ENCODE results near the gene ATRN.

The ATRN gene

GRCh38 chr20:3461211-3461771 is 9.5 kb upstream of the ATRN start:
- Histone ChIP-seq H3K4me2 (ENCODE audit: insufficient read depth, low read length) (no peak overlapping the region), H3K27ac (ENCODE audit: low read length) (no peak overlapping the region), H3K9ac (ENCODE audit: low read depth, low read length) (no peak overlapping the region), H3K4me1 (ENCODE audit: insufficient read depth, low read length) (no peaks in the 10 kb centered on the region), H3K79me2 (ENCODE audit: insufficient read depth, low read length) (no peaks in the 10 kb centered on the region), H2AFZ (ENCODE audit: low read depth, low read length) (no peak overlapping the region), H3K36me3 (ENCODE audit: insufficient read depth, low read length) (no peaks in the 10 kb centered on the region), H3K27me3 (ENCODE audit: insufficient read depth, low read length, poor library complexity) (peaks cover 4% of the 10 kb centered on the region), H3K9me3 (ENCODE audit: insufficient read depth, low read length, severe bottlenecking) (no peaks in the 10 kb centered on the region), H3K4me3 (ENCODE audit: low read depth in 1 of 2, low read length in 2 of 2) (no peak overlapping the region), H4K20me1 (ENCODE audit: insufficient read depth, low read length) (no peaks in the 10 kb centered on the region)
- DNase-seq: no peak
- no peak for ATAC-seq (ENCODE audit: insufficient read depth, low read depth)
- no peak for TF ChIP-seq EZH2 (IDR thresholded peaks at IDR 0.05; ENCODE audit: borderline replicate concordance, low read depth, low read length, severe bottlenecking)
- TF ChIP-seq, protein P1, sequence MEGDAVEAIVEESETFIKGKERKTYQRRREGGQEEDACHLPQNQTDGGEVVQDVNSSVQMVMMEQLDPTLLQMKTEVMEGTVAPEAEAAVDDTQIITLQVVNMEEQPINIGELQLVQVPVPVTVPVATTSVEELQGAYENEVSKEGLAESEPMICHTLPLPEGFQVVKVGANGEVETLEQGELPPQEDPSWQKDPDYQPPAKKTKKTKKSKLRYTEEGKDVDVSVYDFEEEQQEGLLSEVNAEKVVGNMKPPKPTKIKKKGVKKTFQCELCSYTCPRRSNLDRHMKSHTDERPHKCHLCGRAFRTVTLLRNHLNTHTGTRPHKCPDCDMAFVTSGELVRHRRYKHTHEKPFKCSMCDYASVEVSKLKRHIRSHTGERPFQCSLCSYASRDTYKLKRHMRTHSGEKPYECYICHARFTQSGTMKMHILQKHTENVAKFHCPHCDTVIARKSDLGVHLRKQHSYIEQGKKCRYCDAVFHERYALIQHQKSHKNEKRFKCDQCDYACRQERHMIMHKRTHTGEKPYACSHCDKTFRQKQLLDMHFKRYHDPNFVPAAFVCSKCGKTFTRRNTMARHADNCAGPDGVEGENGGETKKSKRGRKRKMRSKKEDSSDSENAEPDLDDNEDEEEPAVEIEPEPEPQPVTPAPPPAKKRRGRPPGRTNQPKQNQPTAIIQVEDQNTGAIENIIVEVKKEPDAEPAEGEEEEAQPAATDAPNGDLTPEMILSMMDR (IDR thresholded peaks at IDR 0.05; ENCODE audit: borderline replicate concordance, extremely low read depth, low read length, poor library complexity, severe bottlenecking): no peak

DNA sequence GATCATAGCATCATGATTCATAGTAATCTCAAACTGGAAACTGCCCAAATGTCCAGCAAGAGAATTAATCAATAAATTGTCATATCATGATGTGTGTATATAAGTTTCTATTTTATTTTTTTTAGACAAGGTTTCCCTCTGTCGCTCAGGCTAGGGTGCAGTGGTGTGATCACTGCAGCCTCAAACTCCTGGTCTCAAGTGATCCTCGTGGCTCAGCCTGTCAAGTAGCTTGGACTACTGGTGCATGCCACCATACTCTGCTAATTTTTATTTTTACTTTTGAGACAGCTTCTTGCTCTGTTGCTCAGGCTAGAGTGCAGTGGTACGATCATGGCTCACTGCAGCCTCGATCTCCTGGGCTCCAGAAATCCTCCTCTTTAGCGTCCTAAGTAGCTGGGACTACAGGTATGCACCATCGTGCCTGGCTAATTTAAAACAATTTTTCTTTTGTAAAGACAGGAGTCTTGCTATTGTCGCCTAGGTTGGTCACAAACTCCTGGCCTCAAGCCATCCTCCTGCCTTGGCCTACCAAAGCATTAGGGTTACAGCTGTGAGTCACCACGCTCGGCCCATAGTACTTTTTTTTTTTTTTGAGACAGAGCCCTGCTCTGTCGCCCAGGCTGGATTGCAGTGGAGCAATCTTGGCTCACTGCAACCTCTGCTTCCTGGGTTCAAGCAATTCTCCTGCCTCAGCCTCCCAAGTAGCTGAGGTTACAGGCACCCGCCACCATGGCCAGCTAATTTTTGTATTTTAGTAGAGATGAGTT is 8.7 kb upstream of the ATRN start:
- Histone ChIP-seq H3K27me3 (ENCODE audit: insufficient read depth, low read length, poor library complexity) (no peaks in the 10 kb centered on the region), H3K79me2 (ENCODE audit: insufficient read depth, low read length) (no peaks in the 10 kb centered on the region), H3K9ac (ENCODE audit: low read depth, low read length) (no peak overlapping the region), H4K20me1 (ENCODE audit: insufficient read depth, low read length) (no peaks in the 10 kb centered on the region), H3K4me1 (ENCODE audit: insufficient read depth, low read length) (no peaks in the 10 kb centered on the region), H3K36me3 (ENCODE audit: insufficient read depth, low read length) (no peaks in the 10 kb centered on the region), H3K27ac (ENCODE audit: low read length) (no peak overlapping the region), H2AFZ (ENCODE audit: low read depth, low read length) (no peak overlapping the region), H3K4me3 (ENCODE audit: low read depth in 1 of 2, low read length in 2 of 2) (no peak overlapping the region), H3K4me2 (ENCODE audit: insufficient read depth, low read length) (no peak overlapping the region), H3K9me3 (ENCODE audit: insufficient read depth, low read length, severe bottlenecking) (no peaks in the 10 kb centered on the region)
- ATAC-seq (ENCODE audit: insufficient read depth, low read depth) (no peak), DNase-seq (no peak)
- TF ChIP-seq EZH2 (IDR thresholded peaks at IDR 0.05; ENCODE audit: borderline replicate concordance, low read depth, low read length, severe bottlenecking): no peak
- TF ChIP-seq, protein P1 (IDR thresholded peaks at IDR 0.05; ENCODE audit: borderline replicate concordance, extremely low read depth, low read length, poor library complexity, severe bottlenecking): no peak

GRCh38 chr20:3464166-3464565 is 6.7 kb upstream of the ATRN start:
- DNase-seq (no peak), ATAC-seq (ENCODE audit: insufficient read depth, low read depth) (no peak)
- Histone ChIP-seq H3K9me3 (ENCODE audit: insufficient read depth, low read length, severe bottlenecking) (no peaks in the 10 kb centered on the region), H3K4me1 (ENCODE audit: insufficient read depth, low read length) (no peaks in the 10 kb centered on the region), H3K4me2 (ENCODE audit: insufficient read depth, low read length) (no peak overlapping the region), H3K79me2 (ENCODE audit: insufficient read depth, low read length) (no peaks in the 10 kb centered on the region), H3K27ac (ENCODE audit: low read length) (no peak overlapping the region), H3K36me3 (ENCODE audit: insufficient read depth, low read length) (no peaks in the 10 kb centered on the region), H3K9ac (ENCODE audit: low read depth, low read length) (no peak overlapping the region), H3K4me3 (ENCODE audit: low read depth in 1 of 2, low read length in 2 of 2) (no peak overlapping the region), H2AFZ (ENCODE audit: low read depth, low read length) (no peak overlapping the region), H3K27me3 (ENCODE audit: insufficient read depth, low read length, poor library complexity) (peaks cover 13% of the 10 kb centered on the region), H4K20me1 (ENCODE audit: insufficient read depth, low read length) (no peaks in the 10 kb centered on the region)
- TF ChIP-seq EZH2 (IDR thresholded peaks at IDR 0.05; ENCODE audit: borderline replicate concordance, low read depth, low read length, severe bottlenecking): no peak
- TF ChIP-seq, protein P1 (IDR thresholded peaks at IDR 0.05; ENCODE audit: borderline replicate concordance, extremely low read depth, low read length, poor library complexity, severe bottlenecking): no peak
